ENCODE results near the gene CFAP73.
"Not testable (repeated sequence)": the region's sequence is repeated elsewhere in the genome, so short reads cannot be mapped to it uniquely, and the experiment has no call there.

CFAP73 gene

DNA sequence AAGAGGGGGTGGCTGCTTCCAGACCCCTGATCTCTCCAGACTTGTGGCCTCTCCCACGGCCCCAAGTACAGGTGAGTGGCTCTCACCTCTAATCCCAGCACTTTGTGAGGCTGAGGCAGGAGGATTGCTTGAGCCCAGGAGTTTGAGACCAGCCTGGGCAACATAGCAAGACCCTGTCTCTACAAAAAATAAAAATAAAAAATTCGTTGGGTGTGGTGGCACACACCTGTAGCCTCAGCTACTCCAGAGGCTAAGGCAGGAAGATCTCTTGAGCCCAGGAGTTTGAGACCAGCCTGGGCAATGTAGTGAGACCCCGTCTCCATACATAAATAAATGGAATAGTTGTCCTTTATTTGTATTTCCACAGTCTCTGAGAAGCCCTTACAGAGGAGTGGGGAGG is 7.8 kb upstream of the CFAP73 start:
- DNase-seq (ENCODE audit: low read depth in 2 of 2), result not testable (repeated sequence)

DNA sequence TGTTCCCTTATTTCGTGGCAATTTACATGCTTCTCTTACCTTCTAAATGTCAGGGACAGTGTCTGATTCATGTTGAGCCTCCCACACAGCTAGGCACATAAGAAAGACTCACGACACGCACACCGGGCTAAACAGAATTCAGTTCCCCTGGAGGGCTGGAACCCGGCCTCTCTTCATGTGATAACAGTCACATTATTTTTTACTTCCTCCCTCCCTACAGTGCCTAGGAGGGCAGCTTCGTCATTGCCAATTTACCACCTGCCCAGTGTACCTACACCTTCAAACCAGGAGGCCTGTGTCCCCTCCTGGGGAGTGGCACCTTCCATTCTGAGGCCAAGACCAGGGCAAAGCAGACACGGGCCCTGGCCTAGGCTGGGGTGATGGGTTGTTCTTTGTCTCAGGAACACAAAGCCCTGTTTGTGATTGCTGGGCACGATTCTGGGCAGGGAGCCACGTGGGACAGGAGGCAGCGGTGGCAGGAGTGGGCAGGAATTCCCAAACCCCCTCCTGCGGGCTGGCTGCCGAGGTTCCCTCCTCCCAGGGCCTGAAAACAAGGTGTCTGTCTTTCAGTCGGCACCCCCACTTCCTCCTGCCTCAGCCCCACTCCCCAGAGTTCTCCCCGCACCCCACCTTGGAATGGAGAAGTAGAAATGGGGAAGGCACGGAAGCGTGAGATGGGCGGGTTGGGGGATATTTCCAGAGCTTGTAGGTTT is 7.2 kb upstream of the CFAP73 start:
- no peak for DNase-seq (ENCODE audit: low read depth in 2 of 2)

DNA sequence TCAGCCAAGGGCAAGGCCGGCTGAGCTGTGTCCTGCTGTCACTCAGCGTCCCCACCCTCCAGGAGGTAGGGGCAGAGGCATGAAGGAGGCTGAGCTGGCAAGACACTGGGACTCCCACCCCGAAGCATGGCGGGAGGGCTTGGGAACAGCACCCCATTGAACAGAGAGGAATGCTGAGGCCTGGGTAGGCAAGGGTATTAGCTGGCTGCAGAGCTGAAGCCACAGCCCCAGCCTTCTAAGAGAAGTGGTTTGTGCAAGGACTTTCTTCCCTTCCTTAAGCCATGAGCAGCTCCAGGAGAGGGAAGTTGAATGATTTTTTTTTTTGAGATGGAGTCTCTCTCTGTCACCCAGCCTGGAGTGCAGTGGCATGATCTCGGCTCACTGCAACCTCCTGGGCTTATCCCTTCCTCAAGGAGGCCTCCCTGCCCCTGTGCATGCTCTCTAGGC is 6.6 kb upstream of the CFAP73 start:
- no peak for DNase-seq (ENCODE audit: low read depth in 2 of 2)

DNA sequence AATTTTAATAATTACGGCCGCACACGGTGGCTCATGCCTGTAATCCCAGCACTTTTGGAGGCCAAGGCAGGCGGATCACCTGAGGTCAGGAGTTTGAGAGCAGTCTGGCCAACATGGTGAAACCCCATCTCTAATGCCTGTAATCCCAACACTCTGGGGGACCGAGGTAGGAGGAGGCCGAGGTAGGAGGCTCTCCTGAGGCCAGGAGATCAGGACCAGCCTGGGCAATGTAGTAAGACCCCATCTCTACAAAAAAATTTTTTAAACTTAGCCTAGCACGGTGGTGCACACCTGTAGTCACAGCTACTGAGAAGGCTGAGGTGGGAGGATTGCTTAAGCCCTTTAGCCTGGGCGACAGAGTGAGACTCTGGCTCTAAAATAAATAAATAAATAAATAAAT is 5.6 kb upstream of the CFAP73 start:
- DNase-seq (ENCODE audit: low read depth in 2 of 2), result no peak

- DNase-seq (ENCODE audit: low read depth in 2 of 2), result no peak
These were observed 4.7 kb upstream of the CFAP73 start for GRCh38 chr12:113144806-113145205.

DNA sequence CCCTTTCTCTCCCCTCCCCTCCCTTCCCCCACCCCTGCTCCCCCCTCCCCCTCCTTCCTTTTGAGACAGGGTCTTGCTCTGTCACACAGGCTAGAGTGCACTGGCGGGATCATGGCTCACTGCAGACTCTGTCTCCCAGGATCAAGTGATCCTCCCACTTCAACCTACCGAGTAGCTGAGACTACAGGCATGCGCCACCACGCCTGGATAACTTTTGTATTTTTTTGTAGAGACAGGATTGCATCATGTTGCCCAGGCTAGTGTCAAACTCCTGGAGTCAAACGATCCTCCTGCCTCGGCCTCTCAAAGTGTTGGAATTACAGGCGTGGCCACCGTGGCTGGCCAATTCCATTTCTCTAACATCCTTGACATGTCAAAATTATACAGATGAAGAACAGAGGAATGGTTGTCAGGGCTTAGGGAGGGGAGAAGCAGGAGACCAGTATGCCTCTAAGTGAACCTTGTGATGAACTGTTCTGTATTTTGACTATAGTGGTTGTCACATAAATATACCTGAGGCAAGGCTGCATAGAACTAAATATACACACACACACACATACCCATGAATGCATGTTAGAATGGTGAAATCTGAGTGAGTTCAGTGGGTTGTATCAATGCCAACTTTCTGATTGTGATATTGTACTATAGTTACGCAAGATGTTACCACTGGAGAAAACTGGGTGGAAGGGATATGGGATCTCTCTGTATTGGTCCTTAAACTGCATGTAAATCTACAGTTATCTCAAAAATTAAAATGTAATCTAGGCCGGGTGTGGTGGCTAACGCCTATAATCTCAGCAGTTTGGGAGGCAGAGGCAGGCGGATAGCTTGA is 3.6 kb upstream of the CFAP73 start:
- no peak for DNase-seq (ENCODE audit: low read depth in 2 of 2)

GRCh38 chr12:113146999-113147398 is 2.5 kb upstream of the CFAP73 start:
- no peak for DNase-seq (ENCODE audit: low read depth in 2 of 2)

- no peak for DNase-seq (ENCODE audit: low read depth in 2 of 2)
These were observed 2.1 kb downstream of the CFAP73 start for GRCh38 chr12:113151655-113152054.

DNA sequence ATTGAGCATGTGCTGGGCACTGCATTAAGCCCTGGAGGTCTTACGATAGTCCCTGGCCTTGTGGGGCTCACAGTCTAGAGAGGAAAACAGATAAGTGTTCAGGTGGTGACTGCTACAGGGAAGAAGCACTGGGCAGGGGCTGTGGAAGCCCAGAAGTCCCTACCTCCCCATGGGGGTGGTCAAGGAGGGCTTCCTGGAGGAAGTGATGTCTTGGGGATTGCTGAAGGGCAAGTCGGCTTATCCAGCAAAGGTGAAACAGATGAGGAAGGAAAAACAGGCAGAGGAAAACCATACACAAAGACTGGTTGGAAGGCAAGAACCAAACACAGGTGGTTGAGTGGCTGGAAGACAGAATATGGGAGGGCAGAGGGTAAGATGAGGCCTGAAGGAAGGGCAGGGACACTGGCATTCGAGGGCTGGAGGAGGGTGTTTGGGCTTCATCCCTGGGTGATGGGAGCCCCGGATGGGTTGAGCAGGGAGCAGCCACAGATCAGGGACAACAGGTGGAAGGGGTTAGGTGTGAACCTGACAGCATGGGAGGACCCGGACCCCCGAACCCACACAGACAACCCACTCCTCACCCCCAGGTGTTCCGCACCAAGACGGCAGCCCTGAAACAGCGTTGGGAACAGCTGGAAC is 2.8 kb downstream of the CFAP73 start:
- DNase-seq (ENCODE audit: low read depth in 2 of 2), result no peak

DNA sequence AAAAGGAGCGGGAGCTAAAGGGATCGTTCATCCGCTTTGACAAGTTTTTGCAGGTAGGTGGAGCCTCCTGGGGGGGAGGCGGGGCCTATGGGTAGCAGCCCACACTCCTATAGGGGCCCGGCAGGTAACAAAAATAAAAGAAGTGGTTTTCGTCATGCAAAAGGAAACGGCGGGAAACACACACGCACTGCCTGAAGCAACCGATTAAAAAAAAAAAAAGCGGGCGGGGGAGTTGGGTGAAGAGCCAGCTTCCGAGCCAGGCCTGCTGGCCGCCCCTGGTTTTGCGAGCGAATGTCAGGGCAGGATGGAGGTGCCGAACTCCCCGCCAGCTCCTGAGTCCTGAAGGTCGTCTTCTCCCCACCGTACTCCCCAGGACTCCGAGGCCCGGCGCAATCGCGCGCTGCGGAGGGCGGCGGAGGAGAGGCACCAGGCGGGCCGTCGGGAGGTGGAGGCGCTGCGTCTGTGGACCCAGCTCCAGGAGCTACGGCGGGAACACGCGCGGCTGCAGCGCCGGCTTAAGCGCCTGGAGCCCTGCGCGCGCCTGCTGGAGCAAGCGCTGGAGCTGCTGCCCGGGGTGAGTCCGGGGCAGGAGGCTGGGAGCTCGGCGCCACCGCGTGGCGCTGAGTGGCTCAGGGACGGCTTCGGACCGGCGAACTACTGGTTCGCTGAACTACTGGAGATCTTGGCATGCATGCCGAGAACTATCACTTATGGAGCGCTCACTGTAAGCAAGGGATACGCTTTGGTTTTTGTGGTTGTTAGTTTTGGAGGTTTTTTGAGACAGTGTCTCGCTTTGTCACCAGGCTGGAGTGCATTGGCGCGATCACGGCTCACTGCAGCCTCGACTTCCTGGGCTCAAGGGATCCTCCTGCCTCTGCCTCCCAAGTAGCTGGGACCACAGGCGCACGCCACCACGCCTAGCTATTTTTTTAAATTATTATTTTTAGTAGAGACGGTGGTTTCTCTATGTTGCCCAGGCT is 3.6 kb downstream of the CFAP73 start:
- DNase-seq (ENCODE audit: low read depth in 2 of 2), result peak; percentile 52 to 60

DNA sequence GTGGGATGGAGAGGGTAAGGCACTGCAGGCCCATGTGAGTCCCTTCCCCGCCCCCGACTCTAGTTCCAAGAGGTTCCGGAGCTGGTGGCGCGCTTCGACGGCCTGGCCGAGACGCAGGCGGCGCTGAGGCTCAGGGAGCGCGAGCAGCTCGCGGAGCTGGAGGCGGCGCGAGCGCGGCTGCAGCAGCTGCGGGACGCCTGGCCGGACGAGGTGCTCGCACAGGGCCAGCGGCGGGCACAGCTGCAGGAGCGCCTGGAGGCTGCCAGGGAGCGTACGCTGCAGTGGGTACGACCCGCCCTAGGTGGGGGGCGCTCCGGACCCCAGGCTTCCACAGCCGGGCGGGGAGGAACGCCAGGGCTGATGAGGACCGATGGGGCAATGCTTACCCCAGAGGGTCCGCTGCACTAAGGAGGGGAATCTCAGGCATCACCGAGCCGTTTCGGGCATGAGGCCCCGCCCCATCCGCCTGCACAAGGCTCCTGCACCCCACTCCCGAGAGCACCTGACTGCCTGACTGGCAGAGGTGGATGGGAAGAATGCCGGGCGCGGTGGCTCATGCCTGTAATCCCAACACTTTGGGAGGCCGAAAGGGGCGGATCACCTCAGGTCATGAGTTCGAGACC is 4.9 kb downstream of the CFAP73 start:
- DNase-seq (ENCODE audit: low read depth in 2 of 2), result no peak

GRCh38 chr12:113155060-113155459 is 5.5 kb downstream of the CFAP73 start:
- no peak for DNase-seq (ENCODE audit: low read depth in 2 of 2)

DNA sequence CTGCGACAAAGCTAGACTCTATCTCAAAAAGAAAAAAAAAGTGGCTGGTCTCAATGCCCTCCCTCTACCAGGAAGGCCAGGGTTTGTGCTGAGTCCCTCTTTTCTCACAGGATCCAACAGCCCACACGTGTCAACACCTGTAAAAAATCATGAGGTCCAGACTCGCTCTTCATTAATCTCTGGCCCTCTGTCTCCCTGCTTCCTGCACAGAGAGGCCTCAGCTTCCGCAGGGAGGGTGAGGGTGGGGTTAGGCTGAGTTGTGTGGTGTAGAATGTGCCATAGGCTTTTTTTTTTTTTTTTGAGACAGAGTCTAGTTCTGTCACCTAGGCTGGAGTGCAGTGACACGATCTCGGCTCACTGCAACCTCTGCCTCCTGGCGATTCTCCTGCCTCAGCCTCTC is 6.1 kb downstream of the CFAP73 start:
- DNase-seq (ENCODE audit: low read depth in 2 of 2), result no peak

DNA sequence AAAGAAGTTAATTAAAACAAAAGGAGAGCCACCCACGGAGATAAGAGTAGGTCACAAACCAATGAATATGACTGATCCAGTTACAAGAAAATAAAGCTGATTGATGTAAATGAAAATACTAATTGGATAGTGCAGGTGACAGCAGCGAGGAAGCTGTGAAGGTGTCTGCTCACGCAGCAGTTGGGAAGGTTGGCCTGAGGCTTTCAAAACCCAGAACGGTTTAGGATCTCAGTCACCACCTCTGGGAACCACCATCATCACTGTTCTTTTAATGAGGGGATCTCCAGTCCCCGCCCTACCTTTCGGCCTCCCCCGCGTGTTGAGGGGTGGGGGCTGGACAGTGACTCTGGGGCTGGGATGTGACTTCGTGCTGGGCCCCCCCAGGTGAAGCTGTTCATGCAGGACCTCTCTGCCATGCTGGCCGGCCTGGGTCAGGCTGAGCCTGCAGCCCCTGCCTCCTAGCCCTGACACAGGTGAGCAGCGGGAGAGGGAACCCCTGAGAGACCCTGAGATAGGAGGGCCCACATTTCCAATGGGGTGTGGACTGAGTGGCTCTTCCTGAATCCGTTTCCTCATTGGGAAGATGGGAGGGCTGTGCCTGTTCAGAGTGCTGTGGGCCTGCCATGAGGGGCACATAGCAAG is 7.8 kb downstream of the CFAP73 start:
- no peak for DNase-seq (ENCODE audit: low read depth in 2 of 2)

- DNase-seq (ENCODE audit: low read depth in 2 of 2), result no peak
These were observed 9.1 kb downstream of the CFAP73 start for GRCh38 chr12:113158439-113159203.

DNA sequence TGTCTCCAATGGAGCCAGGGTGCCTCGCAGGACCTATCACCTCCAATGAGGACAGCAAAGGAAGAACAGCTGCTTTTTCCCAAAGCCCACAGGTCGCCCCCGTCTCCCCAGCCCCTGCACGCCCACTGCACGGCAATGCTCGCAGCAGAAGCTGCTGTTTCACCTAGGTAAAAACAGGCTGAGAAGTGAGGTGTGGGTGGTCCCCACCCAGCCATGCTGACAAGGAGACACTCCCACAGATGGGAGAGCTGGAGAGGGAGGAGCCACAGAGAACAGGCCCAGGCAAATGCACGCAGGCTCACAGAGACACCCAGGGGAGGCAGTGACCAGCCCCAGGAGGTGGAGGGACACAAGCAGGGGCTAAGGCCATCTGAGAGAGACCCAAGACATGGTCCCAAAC is 10.4 kb downstream of the CFAP73 start:
- DNase-seq (ENCODE audit: low read depth in 2 of 2), result no peak

GRCh38 chr12:113161415-113162016 is 12.0 kb downstream of the CFAP73 start:
- DNase-seq (ENCODE audit: low read depth in 2 of 2), result peak in 1 of 2 donors; percentile 16

GRCh38 chr12:113162102-113163029 is 12.8 kb downstream of the CFAP73 start:
- DNase-seq (ENCODE audit: low read depth in 2 of 2), result no peak
